ENCODE data around the gene ROPN1B.

DNA sequence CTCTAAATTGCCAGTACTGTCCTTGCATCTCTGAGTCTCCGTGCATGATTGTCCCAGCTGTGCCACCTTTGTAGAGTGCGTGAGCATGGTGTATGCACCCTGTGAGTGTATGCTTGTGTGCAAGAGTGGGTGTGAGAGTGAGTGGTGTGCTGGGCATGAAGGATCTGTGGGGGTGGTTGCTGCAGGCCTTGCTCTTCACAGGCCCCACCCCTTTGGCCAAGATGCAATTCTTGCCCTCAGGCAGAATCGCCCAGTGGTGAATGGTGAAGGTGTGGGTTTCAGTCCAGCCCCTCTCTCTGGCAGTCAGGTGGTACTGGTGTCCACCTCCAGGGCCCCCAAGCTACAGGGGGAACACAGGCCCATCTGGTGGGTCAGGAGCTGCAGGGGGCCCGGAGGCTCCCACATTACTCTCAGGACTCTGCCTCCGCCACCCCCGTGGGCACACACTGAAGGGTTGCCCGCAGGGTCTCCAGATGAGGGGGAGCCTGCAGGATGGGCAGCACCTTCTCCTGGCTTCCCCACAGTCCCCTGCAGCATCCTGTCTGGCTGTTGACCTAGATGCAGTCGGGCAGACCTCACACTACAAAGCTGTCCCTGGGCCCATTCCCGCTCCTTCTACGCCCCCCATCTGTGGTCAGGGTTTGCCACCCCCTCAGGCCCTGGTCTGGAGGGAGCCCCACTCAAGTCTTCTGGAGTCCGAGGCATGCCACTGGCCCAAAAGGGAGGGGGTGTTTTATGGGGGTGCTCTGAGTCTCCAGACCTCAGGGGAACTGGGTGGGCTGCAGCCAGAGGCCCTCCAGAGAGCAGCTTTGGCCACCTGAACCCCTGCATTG lies 8.3 kb upstream of the ROPN1B start:
- TF ChIP-seq, protein P1, sequence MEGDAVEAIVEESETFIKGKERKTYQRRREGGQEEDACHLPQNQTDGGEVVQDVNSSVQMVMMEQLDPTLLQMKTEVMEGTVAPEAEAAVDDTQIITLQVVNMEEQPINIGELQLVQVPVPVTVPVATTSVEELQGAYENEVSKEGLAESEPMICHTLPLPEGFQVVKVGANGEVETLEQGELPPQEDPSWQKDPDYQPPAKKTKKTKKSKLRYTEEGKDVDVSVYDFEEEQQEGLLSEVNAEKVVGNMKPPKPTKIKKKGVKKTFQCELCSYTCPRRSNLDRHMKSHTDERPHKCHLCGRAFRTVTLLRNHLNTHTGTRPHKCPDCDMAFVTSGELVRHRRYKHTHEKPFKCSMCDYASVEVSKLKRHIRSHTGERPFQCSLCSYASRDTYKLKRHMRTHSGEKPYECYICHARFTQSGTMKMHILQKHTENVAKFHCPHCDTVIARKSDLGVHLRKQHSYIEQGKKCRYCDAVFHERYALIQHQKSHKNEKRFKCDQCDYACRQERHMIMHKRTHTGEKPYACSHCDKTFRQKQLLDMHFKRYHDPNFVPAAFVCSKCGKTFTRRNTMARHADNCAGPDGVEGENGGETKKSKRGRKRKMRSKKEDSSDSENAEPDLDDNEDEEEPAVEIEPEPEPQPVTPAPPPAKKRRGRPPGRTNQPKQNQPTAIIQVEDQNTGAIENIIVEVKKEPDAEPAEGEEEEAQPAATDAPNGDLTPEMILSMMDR (IDR thresholded peaks at IDR 0.05; ENCODE audit: insufficient read depth, low read length, poor library complexity, severe bottlenecking), result no peak
- TF ChIP-seq EZH2phosphoT487 (conservative IDR thresholded peaks at IDR 0.05; ENCODE audit: low read length), result no peak
